ENCODE data around the gene TUG1.

TUG1 gene

DNA sequence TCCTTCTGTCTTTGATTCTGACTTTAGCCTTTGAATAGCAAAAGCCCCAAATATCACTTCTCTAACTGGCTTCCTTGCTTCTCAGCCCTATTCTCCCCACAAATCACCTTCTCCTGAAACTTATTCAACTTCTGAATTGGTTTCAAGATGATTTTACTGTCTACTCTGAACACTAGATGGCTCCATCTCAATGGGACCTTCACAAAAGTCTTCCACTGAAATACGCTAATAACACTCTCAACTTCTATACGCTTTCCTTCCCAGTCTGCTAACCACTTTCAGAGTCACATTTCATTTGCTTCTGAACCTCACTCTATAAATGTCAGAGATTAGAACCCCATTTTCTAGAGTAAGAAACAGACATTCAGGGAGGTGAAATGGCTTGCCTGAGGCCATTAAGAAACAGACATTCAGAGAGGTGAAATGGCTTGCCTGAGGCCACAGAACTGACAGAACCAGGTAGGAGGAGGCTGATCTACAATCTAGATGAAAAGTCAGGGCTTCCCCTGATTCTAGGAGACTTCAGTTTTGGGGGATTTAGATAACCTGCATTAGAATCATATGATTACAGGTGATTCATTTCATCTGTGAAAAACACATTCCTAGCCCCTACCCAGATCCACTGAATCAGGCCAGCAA, 21.1 kb upstream of the TUG1 start:
- DNase-seq = no peak

DNA sequence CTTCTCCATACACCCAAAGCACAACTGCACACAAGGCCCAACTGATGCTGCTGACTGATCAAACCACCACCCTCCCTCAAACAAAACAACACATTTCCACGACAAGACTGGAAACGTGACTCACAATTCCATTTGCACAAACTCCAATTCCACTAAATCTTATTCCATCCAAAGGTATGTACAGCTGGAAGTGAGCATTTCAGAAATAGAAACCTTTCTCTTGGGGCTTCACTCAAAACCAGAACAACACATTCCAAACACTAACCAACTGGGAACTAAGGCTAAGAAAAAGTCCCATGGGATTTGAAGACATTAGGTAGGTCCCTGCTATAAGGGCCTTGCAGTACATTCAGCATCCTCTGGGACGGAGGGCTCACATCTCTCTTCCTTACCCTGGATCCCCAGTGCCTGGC, 20.1 kb upstream of the TUG1 start:
- DNase-seq = no peak

- DNase-seq = no peak
Measured at GRCh38 chr22:30949934-30950660, 19.0 kb upstream of the TUG1 start.

GRCh38 chr22:30953206-30953605, 15.9 kb upstream of the TUG1 start:
- DNase-seq = no peak

DNA sequence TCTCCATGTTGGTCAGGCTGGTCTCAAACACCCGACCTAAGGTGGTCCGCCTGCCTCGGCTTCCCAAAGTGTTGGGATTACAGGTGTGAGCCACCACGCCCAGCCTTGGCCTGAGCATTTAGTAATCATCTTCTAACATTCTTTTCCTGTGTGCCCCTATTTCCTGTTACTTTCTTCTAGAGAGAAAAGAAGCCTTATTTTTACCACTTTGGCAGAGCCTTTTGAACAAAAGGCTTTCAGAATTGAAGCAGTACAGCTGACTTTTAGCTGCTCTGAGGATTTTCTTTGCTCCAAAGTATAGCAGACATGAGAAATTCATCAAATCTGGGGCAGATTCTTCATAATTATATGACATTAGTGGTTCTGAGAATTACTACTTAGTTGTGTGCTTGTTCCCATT, 13.9 kb upstream of the TUG1 start:
- DNase-seq = no peak

DNA sequence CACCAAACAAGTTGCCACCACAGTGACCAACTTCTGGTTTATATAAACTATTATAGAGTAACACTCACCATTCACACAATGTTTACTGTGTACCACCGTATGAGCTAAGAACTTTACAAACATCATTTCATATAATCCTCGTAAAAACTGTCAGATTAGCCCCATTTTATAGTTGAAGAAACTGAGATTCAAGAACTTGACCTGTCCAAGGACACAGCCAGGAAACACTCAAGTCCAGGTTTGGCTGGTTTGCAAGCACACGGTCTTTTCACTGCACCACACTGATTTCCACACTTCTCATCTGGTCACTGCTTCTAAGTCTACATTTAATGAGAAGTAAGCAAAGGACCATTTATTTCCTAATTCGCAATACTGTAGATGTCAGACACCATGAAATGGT, 4.2 kb upstream of the TUG1 start:
- DNase-seq = no peak

DNA sequence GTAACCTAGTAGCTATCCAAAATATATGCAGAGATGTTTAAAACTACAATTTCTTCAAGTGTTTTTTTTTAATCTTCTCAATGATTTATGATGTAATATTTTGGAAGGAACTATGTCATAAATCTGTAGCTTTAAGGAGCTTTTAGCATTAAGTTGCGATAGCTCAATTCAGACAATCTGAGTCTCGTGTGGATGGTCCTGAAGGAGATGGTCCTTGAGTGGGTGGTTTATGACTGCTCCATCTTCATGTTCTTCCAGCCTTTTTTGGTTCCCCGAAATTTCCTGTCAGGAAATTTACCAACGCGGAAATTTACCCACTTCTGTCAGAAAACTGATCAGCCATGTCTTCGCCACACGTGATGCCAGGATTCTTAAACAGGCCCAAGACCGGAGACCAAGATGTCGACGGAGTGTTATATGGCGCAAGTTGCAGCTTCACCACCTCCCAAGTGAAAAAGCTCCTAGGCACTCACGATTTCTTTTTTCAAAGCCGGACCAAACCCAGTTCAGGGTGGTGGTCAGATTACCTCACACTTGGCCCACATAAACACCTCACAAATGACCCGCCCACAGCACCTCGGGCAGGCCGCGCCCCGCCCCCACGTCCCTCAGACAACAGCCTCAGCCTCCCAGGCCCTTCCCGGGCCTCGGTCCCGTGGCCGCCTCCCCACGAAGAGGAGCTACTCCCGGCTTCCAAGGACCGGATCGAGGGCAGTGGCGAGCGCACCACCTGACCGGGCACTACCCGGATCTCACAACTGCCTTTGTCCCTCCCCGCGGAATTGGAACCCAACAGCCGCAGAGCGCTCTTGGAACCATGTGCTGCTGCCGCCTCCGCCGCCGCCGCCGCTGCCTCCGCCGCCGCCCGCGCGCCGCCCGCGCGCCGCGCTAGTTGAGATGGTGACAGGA, 796 bp upstream of the TUG1 start, which contains the start of gene MORC2:
Gene MORC2 (minus strand): TSS at position 760 of the 909 bp plus-strand sequence. CDS start 885 bp downstream, outside the sequence.
- DNase-seq = no peak

DNA sequence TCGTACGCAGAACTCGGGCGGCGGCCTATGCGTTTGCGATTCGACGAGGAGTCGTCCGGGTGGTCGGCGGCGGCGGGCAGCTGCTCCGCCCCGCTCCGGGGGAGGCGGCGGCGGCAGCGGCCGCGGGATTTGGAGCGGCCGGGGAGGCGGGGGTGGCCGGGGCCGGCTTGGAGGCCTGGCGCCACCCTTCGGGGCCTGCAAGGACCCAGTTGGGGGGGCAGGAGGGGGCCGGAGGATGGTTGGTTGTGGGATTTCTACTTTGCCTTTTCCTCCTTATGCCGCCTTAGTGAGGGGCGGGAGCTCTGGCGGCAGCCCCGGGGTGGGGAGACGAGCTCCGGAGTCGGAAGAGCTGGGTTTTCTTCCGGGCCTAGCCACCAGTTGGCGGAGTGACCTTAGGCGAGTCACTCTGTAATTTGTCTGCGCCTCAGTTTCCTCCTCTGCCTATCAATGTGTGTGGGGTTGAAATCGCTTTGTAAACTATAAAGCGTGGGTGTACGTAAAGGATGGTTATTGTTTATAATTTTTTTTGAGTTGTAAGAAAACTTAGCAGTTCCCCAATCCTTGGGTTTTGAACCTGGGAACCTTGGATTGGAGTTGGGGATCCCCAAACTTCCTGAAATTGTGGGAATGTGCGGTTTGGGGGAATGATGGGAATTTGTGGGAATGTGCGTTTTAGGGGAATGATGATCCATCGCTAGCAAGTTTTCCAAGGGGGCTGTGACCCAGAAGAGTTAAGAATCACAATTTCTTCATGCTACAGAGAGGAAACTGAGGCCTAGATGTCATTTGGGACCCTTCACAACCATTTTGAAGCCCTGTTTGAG, 679 bp downstream of the TUG1 start:
- peak; percentile 24 for DNase-seq

DNA sequence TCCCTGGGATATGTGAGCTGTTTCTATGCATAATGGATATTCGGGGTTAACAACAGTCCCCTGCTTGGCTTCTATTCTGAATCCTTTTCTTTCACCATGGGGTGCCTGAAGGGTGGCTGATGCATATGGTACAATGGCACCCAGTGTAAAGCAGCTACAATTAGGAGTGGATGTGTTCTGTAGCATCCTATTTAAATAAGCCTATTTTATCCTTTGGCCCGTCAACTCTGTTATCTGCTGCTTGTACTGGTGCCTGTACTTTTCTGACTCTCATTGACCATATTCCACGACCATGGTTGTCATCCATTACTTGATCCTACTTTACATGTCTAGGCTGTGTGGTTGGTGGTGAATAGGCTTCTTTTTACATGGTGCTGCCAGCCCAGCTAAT, 1.3 kb downstream of the TUG1 start:
- no peak for DNase-seq

DNA sequence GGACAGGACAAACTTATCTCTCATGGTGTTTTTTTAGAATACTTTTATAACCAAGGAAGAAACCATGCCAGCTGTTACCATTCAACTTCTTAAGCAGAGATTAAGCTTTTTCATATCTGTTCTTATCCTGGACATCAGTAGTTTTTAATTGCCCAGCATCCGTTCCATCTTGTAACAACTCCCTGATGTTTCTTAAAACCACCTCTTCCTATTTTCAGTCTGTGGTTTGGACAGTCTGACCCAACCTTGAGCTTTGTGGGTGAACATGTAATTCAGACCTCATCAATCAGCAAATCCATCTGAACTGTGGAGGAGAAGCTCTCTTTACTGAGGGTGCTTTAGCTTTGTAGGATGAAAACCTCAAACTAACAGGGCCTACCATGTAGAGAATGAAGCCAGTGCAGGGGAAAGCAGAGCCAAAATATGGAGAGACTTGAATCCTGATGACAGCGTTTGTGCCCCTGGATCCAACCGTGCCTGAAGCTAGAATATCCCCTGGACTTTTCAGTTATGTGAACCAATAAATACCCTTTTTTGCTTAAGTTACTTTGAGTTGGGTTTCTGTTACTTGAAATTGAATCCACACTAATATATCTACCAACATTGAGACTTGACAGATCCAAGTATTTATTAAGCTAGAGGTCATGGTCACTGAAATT, 9.4 kb downstream of the TUG1 start:
- DNase-seq = no peak

DNA sequence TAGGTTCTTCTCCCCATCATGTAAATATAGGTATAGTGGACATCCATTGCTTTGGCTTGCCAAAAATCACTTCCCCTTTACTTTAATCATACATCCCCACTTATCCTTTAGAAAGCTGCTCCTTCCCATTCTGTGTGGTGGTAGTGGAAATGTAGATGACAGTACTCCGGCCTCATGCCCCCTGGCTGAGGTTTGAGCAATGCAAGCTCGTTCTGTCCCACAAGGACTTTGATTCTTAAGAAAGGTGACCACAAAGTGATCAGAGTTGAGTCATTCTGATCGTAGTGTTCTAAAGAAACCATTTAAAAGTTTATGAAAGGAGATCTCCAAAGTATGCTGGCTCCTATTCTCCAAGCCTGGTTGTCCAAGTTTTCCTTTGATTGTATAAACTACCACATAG, 10.9 kb downstream of the TUG1 start:
- DNase-seq = no peak

- DNase-seq = no peak
Measured at GRCh38 chr22:30982512-30982911, 13.4 kb downstream of the TUG1 start.

DNA sequence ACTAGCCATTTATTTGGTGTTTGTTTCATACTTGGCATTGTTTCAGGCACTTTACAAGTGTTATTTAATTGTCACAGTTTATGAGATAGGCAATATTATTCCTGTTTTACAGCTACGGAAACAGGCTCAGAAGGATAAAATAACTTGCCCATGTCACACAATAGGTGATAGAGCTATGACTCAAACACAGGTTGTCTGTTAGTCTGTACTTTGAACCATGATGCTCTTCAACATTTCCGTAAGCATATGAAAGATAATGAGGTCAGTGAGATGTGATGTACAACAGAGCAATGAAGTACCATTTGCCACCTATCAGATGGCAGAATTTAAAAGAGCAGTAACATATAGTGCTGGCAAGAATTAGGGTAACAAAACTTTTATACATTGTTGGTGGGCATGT, 15.3 kb downstream of the TUG1 start:
- no peak for DNase-seq

- no peak for DNase-seq
Measured at GRCh38 chr22:30985561-30986208, 16.6 kb downstream of the TUG1 start.

DNA sequence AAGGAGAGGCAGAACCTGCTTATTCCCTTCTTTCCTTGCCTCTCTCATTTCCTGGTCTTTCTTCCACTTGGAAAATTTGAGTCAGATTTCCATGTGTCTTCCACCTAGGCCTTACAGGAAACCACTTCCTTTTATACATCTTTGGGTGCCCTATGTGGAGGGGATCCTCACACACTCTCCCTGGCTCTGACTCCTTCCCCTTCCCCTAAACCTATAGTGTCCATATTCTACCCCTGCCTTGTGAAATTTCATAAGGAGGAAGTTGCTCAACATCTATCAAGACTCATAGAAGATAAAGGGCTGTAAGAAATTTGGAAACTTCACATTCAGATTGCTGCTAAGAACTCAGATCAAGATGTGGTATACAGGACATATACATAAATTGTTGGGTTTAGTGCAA, 20.4 kb downstream of the TUG1 start:
- no peak for DNase-seq

DNA sequence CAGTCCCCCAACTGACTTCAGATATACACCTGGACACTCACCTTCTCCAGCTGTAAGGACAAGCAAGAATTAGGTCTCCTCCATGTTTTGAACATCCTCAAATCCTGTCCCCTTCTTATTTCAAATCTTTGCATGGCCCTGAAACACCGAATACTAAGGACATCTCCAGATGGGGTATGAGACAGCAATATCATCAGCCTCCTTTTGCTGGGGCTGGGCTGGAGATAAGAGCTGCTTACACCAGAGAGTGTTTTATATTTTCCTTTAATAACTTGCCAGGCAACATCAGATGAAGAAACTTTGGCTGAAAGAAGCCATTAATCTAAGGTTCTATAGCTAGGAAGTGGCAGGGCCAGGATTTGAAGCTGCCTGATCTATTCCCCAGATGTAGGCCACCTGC, 21.6 kb downstream of the TUG1 start:
- no peak for DNase-seq

DNA sequence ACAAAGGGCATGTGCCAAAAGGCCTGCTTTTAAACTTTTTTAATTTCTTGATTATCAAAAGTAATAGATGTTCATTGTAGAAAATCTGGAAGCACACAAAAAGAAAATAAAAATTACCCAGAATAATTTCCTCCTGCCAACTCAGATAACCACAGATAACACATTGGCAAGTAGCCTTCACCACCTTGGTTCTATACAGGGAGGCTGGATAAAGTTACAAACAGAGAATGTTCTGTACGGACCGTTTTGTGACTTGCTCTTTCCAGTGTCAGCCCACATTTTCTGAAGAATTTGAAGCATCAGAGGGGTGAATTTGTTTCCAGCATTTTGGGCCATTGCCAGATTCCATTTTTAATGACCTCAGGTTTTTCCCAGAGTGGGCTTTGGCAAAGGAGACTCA, 23.5 kb downstream of the TUG1 start:
- no peak for DNase-seq

- DNase-seq = no peak
Measured at GRCh38 chr22:30994960-30995359, 25.9 kb downstream of the TUG1 start.

DNA sequence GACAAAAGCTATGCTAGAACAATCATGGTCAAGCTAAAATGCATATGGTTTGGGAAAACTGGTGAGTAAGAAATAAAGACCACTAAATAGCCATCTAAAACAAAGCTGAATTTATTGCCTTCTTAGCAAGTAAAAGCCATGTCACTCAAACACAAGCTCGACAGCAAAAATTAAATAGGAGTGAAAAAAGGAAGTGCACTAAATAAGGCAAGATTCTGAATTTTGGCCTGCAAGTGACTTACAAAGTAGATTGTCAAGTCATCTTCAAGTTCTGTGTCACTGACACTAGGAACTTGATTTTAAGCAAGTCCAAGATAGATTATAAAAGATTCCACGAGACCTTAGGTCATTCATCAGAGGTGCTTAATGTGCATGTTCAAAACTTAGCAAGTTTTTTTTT, 27.4 kb downstream of the TUG1 start:
- DNase-seq = no peak

- DNase-seq = no peak
Measured at GRCh38 chr22:30998329-30998728, 29.3 kb downstream of the TUG1 start.

- no peak for DNase-seq
Measured at GRCh38 chr22:31001124-31001770, 32.2 kb downstream of the TUG1 start.

Data from effector CD4-positive, alpha-beta T cell (primary cell).